Breast epithelium (tissue), 4 donors: ENCODE results near the gene HACD2. TPM values are rescaled to one million over a fixed set of nuclear protein-coding genes. Genes with fewer than 3 reads are reported as not detected.

ENCODE experiments used
- DNase-seq, 2 donors: peaks; one replicate each; pipeline ENCODE4 v3.0.0-alpha.2; 2019; ENCODE audit warnings: low spot score in 2 of 2
- H3K27ac ChIP-seq, 2 donors: fragments of 200-600 bp; sonication (generic) in 1 of 2; one replicate each; pipeline ENCODE4 v1.5.1; 2016 to 2019; ENCODE audit warnings: mild to moderate bottlenecking in 1 of 2
- H3K27me3 ChIP-seq, 2 donors: fragments of 200-600 bp; sonication (generic) in 1 of 2; one replicate each; pipeline versions ENCODE4 v1.5.1 to v1.6.0; 2017 to 2019; ENCODE audit warnings: control low read depth in 1 of 2, mild to moderate bottlenecking in 1 of 2
- H3K36me3 ChIP-seq: fragments of 200-600 bp; one replicate; pipeline ENCODE4 v1.5.1; 2019
- H3K4me1 ChIP-seq, 2 donors: fragments of 200-600 bp; sonication (generic); one replicate each; pipeline ENCODE4 v1.5.1; 2016 to 2019; ENCODE audit warnings: control low read depth in 1 of 2
- H3K4me3 ChIP-seq, 3 donors: fragments of 200-600 bp; sonication (generic); 1 replicate in 2 of 3; 2 replicates in 1 of 3; pipeline ENCODE4 v1.5.1; 2016 to 2019; ENCODE audit warnings: mild to moderate bottlenecking in 3 of 3, moderate library complexity in 2 of 3
- H3K9me3 ChIP-seq, 2 donors: fragments of 200-600 bp; sonication (generic) in 1 of 2; one replicate each; pipeline ENCODE4 v1.5.1; 2016 to 2019; ENCODE audit warnings: control low read depth in 1 of 2
- CTCF ChIP-seq, 3 donors: fragments of 450-650 bp; IDR thresholded peaks; one replicate each; pipeline ENCODE4 v1.5.1; 2016 to 2017; ENCODE audit warnings: antibody characterized with exemption in 3 of 3, mild to moderate bottlenecking in 3 of 3, moderate library complexity in 3 of 3
- POLR2A ChIP-seq: fragments of 450-650 bp; IDR thresholded peaks from one replicate; pipeline ENCODE4 v1.6.1; 2016; ENCODE audit warnings: antibody characterized with exemption, mild to moderate bottlenecking, moderate library complexity
- POLR2AphosphoS5 ChIP-seq, 3 donors: sonication (generic); formaldehyde crosslinking; IDR thresholded peaks; one replicate each; pipeline ENCODE4 v1.6.1; 2017; ENCODE audit warnings: antibody characterized with exemption in 3 of 3
- intact Hi-C: fragments of 100-400 bp; cut with DNase I; formaldehyde crosslinking; loops from one replicate; pipeline ENCODE4 v1.15.1; 2023; ENCODE audit warnings: low total_unique reads
- total RNA-seq, 3 donors: library from RNA; depleted of rRNA; stranded (reverse); fragments of >200 nt; gene quantifications; one replicate each; pipeline ENCODE4 v1.1.0, GENCODE V29; 2016

HACD2 gene
- total RNA-seq, 3 donors from 2014 or later, result 29.5 to 61.0 (median 55.9) TPM

- TF ChIP-seq CTCF (IDR thresholded peaks at IDR 0.05) (no peak), POLR2AphosphoS5 (IDR thresholded peaks at IDR 0.05) (no peak), POLR2A (no peak)
- Histone ChIP-seq H3K4me1 (no peaks in the 10 kb centered on the region), H3K9me3 (peaks cover 0 to 10% of the 10 kb centered on the region in 2 donors), H3K27ac (no peak overlapping the region), H3K4me3 (no peak overlapping the region), H3K36me3 (no peaks in the 10 kb centered on the region), H3K27me3 (no peaks in the 10 kb centered on the region)
- intact Hi-C loops, result no loop called here
- DNase-seq, result no peak
Observed at GRCh38 chr3:123547881-123548519, 36.9 kb downstream of the HACD2 start.

- Histone ChIP-seq H3K4me1 (no peaks in the 10 kb centered on the region), H3K4me3 (no peak overlapping the region), H3K27ac (no peak overlapping the region), H3K27me3 (no peaks in the 10 kb centered on the region), H3K9me3 (no peaks in the 10 kb centered on the region), H3K36me3 (no peaks in the 10 kb centered on the region)
- intact Hi-C loops, result no loop called here
- DNase-seq, result no peak
- no peak for TF ChIP-seq POLR2AphosphoS5 (IDR thresholded peaks at IDR 0.05)
Observed at GRCh38 chr3:123546133-123546755, 38.6 kb downstream of the HACD2 start.

GRCh38 chr3:123543950-123544349 is 40.9 kb downstream of the HACD2 start:
- no peaks in the 10 kb centered on the region for H3K36me3 ChIP-seq
- intact Hi-C loops, result no loop called here

GRCh38 chr3:123540285-123540684 is 44.6 kb downstream of the HACD2 start:
- Histone ChIP-seq H3K4me3 (no peak overlapping the region), H3K36me3 (no peaks in the 10 kb centered on the region), H3K9me3 (no peaks in the 10 kb centered on the region), H3K27me3 (no peaks in the 10 kb centered on the region), H3K27ac (no peak overlapping the region), H3K4me1 (no peaks in the 10 kb centered on the region)
- intact Hi-C loops, result no loop called here
- TF ChIP-seq CTCF (IDR thresholded peaks at IDR 0.05) (no peak), POLR2A (no peak)
- DNase-seq, result no peak

More at GRCh38 chr3:123543950-123544349, 40.9 kb downstream of the HACD2 start:
- no peaks in the 10 kb centered on the region for H3K4me1 ChIP-seq
- TF ChIP-seq POLR2A, result no peak
- TF ChIP-seq POLR2AphosphoS5 (IDR thresholded peaks at IDR 0.05), result no peak
- TF ChIP-seq CTCF (IDR thresholded peaks at IDR 0.05), result no peak
- no peaks in the 10 kb centered on the region for H3K9me3 ChIP-seq
- H3K27ac ChIP-seq, result no peak overlapping the region
- no peak overlapping the region for H3K4me3 ChIP-seq
- no peak for DNase-seq
- no peaks in the 10 kb centered on the region for H3K27me3 ChIP-seq

GRCh38 chr3:123536153-123536895 is 48.5 kb downstream of the HACD2 start:
- H3K27ac ChIP-seq, result no peak overlapping the region
- no peaks in the 10 kb centered on the region for H3K27me3 ChIP-seq
- intact Hi-C loops, result no loop called here
- no peaks in the 10 kb centered on the region for H3K36me3 ChIP-seq
- no peak overlapping the region for H3K4me3 ChIP-seq
- H3K9me3 ChIP-seq, result no peaks in the 10 kb centered on the region
- H3K4me1 ChIP-seq, result no peaks in the 10 kb centered on the region
- no peak for TF ChIP-seq CTCF (IDR thresholded peaks at IDR 0.05)
- TF ChIP-seq POLR2AphosphoS5 (IDR thresholded peaks at IDR 0.05), result no peak
- TF ChIP-seq POLR2A, result no peak
- no peak for DNase-seq
